WTC11 (cell line): ENCODE results near the gene DDIAS. TPM values are rescaled to one million over a fixed set of nuclear protein-coding genes. Genes with fewer than 3 reads are reported as not detected.

Experiments
- ATAC-seq: fragments of 200-7000 bp; cut with Tn5 transposase; 2 replicates; pipeline ENCODE4 v1.10.0; 2021; ENCODE audit warnings: mild to moderate bottlenecking, moderate library complexity
- CTCF ChIA-PET: fragments of 300-600 bp; sonication (Branson Sonifier 250); formaldehyde crosslinking; loops from one replicate; lab custom pipeline; 2021; ENCODE audit warnings: antibody characterized with exemption; lab: Charles Lee
- POLR2A ChIA-PET: fragments of 350-600 bp; sonication (Branson Sonifier 250); formaldehyde crosslinking; loops from one replicate; lab custom pipeline; 2021; ENCODE audit warnings: antibody characterized with exemption; lab: Charles Lee
- DNase-seq: peaks from one replicate; pipeline ENCODE4 v3.0.0; 2021; ENCODE audit warnings: low spot score
- H3K27ac Mint-ChIP-seq: 2 replicates; pipeline ENCODE4 v1.8.0; 2021; ENCODE audit warnings: mixed read lengths
- H3K27me3 Mint-ChIP-seq: 2 replicates; pipeline ENCODE4 v1.8.0; 2021; ENCODE audit warnings: low read depth, mild to moderate bottlenecking, moderate library complexity, mixed read lengths
- H3K36me3 Mint-ChIP-seq: 2 replicates; pipeline ENCODE4 v1.8.0; 2021; ENCODE audit warnings: mixed read lengths
- H3K4me1 Mint-ChIP-seq: 2 replicates; pipeline ENCODE4 v1.8.0; 2022; ENCODE audit warnings: mixed read lengths
- H3K4me3 Mint-ChIP-seq: 2 replicates; pipeline ENCODE4 v1.8.0; 2021; ENCODE audit warnings: mild to moderate bottlenecking, moderate library complexity, mixed read lengths
- H3K9me3 Mint-ChIP-seq: 2 replicates; pipeline ENCODE4 v1.8.0; 2021; ENCODE audit warnings: mixed read lengths
- CBFB ChIP-seq: sonication (generic); formaldehyde crosslinking; IDR thresholded peaks from 2 replicates; pipeline ENCODE4 v1.8.1; 2022; ENCODE audit warnings: mild to moderate bottlenecking, low read depth, missing genetic modification reagents
- CREB1 ChIP-seq: sonication (generic); formaldehyde crosslinking; IDR thresholded peaks from 2 replicates; pipeline ENCODE4 v1.8.0; 2023; ENCODE audit warnings: mild to moderate bottlenecking, missing genetic modification reagents
- CREM ChIP-seq: sonication (generic); formaldehyde crosslinking; IDR thresholded peaks from 2 replicates; pipeline ENCODE4 v1.8.1; 2022; ENCODE audit warnings: mild to moderate bottlenecking, missing genetic modification reagents, moderate library complexity
- ETV6 ChIP-seq: sonication (generic); formaldehyde crosslinking; IDR thresholded peaks from 2 replicates; pipeline ENCODE4 v1.8.1; 2022; ENCODE audit warnings: mild to moderate bottlenecking, missing genetic modification reagents
- GABPB1 ChIP-seq: sonication (generic); formaldehyde crosslinking; IDR thresholded peaks from 2 replicates; pipeline ENCODE4 v1.8.1; 2023; ENCODE audit warnings: mild to moderate bottlenecking, missing genetic modification reagents
- IRF2 ChIP-seq: sonication (generic); formaldehyde crosslinking; IDR thresholded peaks from 2 replicates; pipeline ENCODE4 v1.8.0; 2022; ENCODE audit warnings: low read depth, missing genetic modification reagents, borderline replicate concordance
- JAZF1 ChIP-seq: fragments of 250-450 bp; sonication (Bioruptor Pico); IDR thresholded peaks from 2 replicates; pipeline ENCODE4 v1.9.0; 2021; ENCODE audit warnings: moderate library complexity, mild to moderate bottlenecking, inconsistent platforms
- KAT7 ChIP-seq: sonication (generic); formaldehyde crosslinking; IDR thresholded peaks from 2 replicates; pipeline ENCODE4 v1.8.1; 2023; ENCODE audit warnings: missing genetic modification reagents, mild to moderate bottlenecking, borderline replicate concordance
- NR1H2 ChIP-seq: sonication (generic); formaldehyde crosslinking; IDR thresholded peaks from 2 replicates; pipeline ENCODE4 v1.9.0; 2021; ENCODE audit warnings: mild to moderate bottlenecking, moderate library complexity, missing genetic modification reagents
- RORB ChIP-seq: fragments of 250-450 bp; sonication (Bioruptor Pico); IDR thresholded peaks from 2 replicates; pipeline ENCODE4 v1.9.0; 2021; ENCODE audit warnings: mild to moderate bottlenecking
- SMAD3 ChIP-seq: sonication (generic); formaldehyde crosslinking; IDR thresholded peaks from 2 replicates; pipeline ENCODE4 v1.8.0; 2022; ENCODE audit warnings: missing genetic modification reagents, mild to moderate bottlenecking, borderline replicate concordance
- SMAD4 ChIP-seq: sonication (generic); formaldehyde crosslinking; IDR thresholded peaks from 2 replicates; pipeline ENCODE4 v1.8.0; 2022; ENCODE audit warnings: mild to moderate bottlenecking, missing genetic modification reagents
- SP1 ChIP-seq: sonication (generic); formaldehyde crosslinking; conservative IDR thresholded peaks from 2 replicates; pipeline ENCODE4 v1.8.1; 2022; ENCODE audit warnings: missing genetic modification reagents
- ZNF423 ChIP-seq: fragments of 250-450 bp; sonication (Bioruptor Pico); IDR thresholded peaks from 2 replicates; pipeline ENCODE4 v2.1.2; 2022; ENCODE audit warnings: mild to moderate bottlenecking, moderate library complexity
- total RNA-seq: library from RNA; stranded (reverse); gene quantifications from 3 replicates; pipeline ENCODE4 v1.2.3, GENCODE V29; 2021
- TF ChIP-seq, protein P1 (sequence below): sonication (generic); formaldehyde crosslinking; IDR thresholded peaks from 2 replicates; pipeline ENCODE4 v1.8.1; 2023; ENCODE audit warnings: mild to moderate bottlenecking, missing genetic modification reagents
- TF ChIP-seq, protein P2 (sequence below): sonication (generic); formaldehyde crosslinking; conservative IDR thresholded peaks from 2 replicates; pipeline ENCODE4 v1.8.1; 2023; ENCODE audit warnings: mild to moderate bottlenecking, low read depth, missing genetic modification reagents, moderate library complexity
- TF ChIP-seq, protein P3 (sequence below): sonication (generic); formaldehyde crosslinking; IDR thresholded peaks from 2 replicates; pipeline ENCODE4 v1.8.0; 2023; ENCODE audit warnings: missing genetic modification reagents, mild to moderate bottlenecking, borderline replicate concordance
- TF ChIP-seq, protein P4 (sequence below): fragments of 250-450 bp; sonication (Bioruptor Pico); IDR thresholded peaks from 2 replicates; pipeline ENCODE4 v1.9.0; 2021; ENCODE audit warnings: mild to moderate bottlenecking
- TF ChIP-seq, protein P5 (sequence below): sonication (generic); formaldehyde crosslinking; IDR thresholded peaks from 2 replicates; pipeline ENCODE4 v1.8.1; 2023; ENCODE audit warnings: mild to moderate bottlenecking, missing genetic modification reagents
- TF ChIP-seq, protein P6 (sequence below): sonication (generic); formaldehyde crosslinking; IDR thresholded peaks from 2 replicates; pipeline ENCODE4 v1.8.1; 2022; ENCODE audit warnings: mild to moderate bottlenecking, missing genetic modification reagents, moderate library complexity, borderline replicate concordance
- TF ChIP-seq, protein P7 (sequence below): fragments of 200-600 bp; IDR thresholded peaks from 2 replicates; pipeline ENCODE4 v1.8.0; 2022; ENCODE audit warnings: antibody characterized with exemption

Gene DDIAS
- total RNA-seq, 1 experiment from 2014 or later: 28.7 TPM

DNA sequence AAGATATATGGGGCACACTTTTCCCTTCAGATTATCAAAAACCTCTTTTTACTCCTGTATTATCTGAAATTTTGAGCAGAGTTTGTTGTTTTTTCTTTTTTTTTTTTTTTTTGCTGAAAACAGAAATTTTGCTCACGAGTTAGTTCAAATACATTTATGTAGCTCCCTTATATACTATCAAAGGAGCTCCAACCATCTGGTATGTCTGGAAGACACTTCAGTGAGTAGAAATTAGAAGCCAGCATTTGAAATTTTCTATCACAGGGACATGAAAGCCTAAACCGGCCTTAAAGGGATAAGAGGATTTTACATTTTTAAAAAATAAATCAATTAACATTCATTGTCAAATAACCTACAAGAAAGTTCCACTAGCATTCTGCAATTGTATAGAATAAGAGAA is 73.3 kb downstream of the DDIAS start (continued):
- no peak for TF ChIP-seq NR1H2 (CRISPR knock-in tag)
- TF ChIP-seq, protein P1, sequence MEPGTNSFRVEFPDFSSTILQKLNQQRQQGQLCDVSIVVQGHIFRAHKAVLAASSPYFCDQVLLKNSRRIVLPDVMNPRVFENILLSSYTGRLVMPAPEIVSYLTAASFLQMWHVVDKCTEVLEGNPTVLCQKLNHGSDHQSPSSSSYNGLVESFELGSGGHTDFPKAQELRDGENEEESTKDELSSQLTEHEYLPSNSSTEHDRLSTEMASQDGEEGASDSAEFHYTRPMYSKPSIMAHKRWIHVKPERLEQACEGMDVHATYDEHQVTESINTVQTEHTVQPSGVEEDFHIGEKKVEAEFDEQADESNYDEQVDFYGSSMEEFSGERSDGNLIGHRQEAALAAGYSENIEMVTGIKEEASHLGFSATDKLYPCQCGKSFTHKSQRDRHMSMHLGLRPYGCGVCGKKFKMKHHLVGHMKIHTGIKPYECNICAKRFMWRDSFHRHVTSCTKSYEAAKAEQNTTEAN: no peak
- TF ChIP-seq SP1 (CRISPR knock-in tag): no peak
- TF ChIP-seq JAZF1 (CRISPR knock-in tag): no peak
- TF ChIP-seq, protein P2, sequence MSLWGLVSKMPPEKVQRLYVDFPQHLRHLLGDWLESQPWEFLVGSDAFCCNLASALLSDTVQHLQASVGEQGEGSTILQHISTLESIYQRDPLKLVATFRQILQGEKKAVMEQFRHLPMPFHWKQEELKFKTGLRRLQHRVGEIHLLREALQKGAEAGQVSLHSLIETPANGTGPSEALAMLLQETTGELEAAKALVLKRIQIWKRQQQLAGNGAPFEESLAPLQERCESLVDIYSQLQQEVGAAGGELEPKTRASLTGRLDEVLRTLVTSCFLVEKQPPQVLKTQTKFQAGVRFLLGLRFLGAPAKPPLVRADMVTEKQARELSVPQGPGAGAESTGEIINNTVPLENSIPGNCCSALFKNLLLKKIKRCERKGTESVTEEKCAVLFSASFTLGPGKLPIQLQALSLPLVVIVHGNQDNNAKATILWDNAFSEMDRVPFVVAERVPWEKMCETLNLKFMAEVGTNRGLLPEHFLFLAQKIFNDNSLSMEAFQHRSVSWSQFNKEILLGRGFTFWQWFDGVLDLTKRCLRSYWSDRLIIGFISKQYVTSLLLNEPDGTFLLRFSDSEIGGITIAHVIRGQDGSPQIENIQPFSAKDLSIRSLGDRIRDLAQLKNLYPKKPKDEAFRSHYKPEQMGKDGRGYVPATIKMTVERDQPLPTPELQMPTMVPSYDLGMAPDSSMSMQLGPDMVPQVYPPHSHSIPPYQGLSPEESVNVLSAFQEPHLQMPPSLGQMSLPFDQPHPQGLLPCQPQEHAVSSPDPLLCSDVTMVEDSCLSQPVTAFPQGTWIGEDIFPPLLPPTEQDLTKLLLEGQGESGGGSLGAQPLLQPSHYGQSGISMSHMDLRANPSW: no peak
- TF ChIP-seq ETV6 (CRISPR knock-in tag): no peak
- no peak for TF ChIP-seq CREB1 (CRISPR knock-in tag)

DNA sequence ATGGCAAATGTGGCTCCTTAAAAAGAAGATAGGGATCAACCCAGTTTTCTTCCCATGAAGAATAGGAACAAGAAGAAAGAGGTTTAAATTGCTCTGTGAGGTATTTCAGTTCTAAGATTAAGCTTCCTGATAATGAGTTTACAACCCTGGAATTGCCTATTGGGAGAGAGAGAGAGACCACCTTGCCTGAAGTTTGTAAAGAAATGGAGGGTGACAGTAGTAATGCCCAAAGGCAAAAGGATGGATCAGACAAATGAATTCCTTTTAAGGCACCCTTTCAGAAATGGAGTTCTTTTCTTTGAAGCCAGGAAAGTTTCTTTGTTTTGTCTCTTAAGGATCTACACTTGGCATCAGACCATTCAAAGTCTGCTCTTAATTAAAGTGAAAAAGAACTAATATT is 74.3 kb downstream of the DDIAS start:
- no peaks in the 10 kb centered on the region for H3K36me3 Mint-ChIP-seq
- TF ChIP-seq, protein P3, sequence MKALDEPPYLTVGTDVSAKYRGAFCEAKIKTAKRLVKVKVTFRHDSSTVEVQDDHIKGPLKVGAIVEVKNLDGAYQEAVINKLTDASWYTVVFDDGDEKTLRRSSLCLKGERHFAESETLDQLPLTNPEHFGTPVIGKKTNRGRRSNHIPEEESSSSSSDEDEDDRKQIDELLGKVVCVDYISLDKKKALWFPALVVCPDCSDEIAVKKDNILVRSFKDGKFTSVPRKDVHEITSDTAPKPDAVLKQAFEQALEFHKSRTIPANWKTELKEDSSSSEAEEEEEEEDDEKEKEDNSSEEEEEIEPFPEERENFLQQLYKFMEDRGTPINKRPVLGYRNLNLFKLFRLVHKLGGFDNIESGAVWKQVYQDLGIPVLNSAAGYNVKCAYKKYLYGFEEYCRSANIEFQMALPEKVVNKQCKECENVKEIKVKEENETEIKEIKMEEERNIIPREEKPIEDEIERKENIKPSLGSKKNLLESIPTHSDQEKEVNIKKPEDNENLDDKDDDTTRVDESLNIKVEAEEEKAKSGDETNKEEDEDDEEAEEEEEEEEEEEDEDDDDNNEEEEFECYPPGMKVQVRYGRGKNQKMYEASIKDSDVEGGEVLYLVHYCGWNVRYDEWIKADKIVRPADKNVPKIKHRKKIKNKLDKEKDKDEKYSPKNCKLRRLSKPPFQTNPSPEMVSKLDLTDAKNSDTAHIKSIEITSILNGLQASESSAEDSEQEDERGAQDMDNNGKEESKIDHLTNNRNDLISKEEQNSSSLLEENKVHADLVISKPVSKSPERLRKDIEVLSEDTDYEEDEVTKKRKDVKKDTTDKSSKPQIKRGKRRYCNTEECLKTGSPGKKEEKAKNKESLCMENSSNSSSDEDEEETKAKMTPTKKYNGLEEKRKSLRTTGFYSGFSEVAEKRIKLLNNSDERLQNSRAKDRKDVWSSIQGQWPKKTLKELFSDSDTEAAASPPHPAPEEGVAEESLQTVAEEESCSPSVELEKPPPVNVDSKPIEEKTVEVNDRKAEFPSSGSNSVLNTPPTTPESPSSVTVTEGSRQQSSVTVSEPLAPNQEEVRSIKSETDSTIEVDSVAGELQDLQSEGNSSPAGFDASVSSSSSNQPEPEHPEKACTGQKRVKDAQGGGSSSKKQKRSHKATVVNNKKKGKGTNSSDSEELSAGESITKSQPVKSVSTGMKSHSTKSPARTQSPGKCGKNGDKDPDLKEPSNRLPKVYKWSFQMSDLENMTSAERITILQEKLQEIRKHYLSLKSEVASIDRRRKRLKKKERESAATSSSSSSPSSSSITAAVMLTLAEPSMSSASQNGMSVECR (CRISPR knock-in tag): no peak
- TF ChIP-seq, protein P4, sequence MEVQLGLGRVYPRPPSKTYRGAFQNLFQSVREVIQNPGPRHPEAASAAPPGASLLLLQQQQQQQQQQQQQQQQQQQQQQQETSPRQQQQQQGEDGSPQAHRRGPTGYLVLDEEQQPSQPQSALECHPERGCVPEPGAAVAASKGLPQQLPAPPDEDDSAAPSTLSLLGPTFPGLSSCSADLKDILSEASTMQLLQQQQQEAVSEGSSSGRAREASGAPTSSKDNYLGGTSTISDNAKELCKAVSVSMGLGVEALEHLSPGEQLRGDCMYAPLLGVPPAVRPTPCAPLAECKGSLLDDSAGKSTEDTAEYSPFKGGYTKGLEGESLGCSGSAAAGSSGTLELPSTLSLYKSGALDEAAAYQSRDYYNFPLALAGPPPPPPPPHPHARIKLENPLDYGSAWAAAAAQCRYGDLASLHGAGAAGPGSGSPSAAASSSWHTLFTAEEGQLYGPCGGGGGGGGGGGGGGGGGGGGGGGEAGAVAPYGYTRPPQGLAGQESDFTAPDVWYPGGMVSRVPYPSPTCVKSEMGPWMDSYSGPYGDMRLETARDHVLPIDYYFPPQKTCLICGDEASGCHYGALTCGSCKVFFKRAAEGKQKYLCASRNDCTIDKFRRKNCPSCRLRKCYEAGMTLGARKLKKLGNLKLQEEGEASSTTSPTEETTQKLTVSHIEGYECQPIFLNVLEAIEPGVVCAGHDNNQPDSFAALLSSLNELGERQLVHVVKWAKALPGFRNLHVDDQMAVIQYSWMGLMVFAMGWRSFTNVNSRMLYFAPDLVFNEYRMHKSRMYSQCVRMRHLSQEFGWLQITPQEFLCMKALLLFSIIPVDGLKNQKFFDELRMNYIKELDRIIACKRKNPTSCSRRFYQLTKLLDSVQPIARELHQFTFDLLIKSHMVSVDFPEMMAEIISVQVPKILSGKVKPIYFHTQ (CRISPR knock-in tag): no peak
- TF ChIP-seq, protein P5, sequence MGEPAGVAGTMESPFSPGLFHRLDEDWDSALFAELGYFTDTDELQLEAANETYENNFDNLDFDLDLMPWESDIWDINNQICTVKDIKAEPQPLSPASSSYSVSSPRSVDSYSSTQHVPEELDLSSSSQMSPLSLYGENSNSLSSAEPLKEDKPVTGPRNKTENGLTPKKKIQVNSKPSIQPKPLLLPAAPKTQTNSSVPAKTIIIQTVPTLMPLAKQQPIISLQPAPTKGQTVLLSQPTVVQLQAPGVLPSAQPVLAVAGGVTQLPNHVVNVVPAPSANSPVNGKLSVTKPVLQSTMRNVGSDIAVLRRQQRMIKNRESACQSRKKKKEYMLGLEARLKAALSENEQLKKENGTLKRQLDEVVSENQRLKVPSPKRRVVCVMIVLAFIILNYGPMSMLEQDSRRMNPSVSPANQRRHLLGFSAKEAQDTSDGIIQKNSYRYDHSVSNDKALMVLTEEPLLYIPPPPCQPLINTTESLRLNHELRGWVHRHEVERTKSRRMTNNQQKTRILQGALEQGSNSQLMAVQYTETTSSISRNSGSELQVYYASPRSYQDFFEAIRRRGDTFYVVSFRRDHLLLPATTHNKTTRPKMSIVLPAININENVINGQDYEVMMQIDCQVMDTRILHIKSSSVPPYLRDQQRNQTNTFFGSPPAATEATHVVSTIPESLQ (CRISPR knock-in tag): no peak
- TF ChIP-seq SMAD4 (CRISPR knock-in tag) (no peak), NR1H2 (CRISPR knock-in tag) (no peak), CREM (CRISPR knock-in tag) (no peak), KAT7 (CRISPR knock-in tag) (no peak), IRF2 (CRISPR knock-in tag) (no peak), CBFB (no peak), SMAD3 (CRISPR knock-in tag) (no peak), RORB (CRISPR knock-in tag) (no peak), GABPB1 (no peak), ZNF423 (CRISPR knock-in tag) (no peak)
- TF ChIP-seq, protein P6, sequence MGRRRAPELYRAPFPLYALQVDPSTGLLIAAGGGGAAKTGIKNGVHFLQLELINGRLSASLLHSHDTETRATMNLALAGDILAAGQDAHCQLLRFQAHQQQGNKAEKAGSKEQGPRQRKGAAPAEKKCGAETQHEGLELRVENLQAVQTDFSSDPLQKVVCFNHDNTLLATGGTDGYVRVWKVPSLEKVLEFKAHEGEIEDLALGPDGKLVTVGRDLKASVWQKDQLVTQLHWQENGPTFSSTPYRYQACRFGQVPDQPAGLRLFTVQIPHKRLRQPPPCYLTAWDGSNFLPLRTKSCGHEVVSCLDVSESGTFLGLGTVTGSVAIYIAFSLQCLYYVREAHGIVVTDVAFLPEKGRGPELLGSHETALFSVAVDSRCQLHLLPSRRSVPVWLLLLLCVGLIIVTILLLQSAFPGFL (CRISPR knock-in tag): no peak
- TF ChIP-seq, protein P7, sequence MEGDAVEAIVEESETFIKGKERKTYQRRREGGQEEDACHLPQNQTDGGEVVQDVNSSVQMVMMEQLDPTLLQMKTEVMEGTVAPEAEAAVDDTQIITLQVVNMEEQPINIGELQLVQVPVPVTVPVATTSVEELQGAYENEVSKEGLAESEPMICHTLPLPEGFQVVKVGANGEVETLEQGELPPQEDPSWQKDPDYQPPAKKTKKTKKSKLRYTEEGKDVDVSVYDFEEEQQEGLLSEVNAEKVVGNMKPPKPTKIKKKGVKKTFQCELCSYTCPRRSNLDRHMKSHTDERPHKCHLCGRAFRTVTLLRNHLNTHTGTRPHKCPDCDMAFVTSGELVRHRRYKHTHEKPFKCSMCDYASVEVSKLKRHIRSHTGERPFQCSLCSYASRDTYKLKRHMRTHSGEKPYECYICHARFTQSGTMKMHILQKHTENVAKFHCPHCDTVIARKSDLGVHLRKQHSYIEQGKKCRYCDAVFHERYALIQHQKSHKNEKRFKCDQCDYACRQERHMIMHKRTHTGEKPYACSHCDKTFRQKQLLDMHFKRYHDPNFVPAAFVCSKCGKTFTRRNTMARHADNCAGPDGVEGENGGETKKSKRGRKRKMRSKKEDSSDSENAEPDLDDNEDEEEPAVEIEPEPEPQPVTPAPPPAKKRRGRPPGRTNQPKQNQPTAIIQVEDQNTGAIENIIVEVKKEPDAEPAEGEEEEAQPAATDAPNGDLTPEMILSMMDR: no peak

More for the DNA sequence above, 74.3 kb downstream of the DDIAS start:
- H3K9me3 Mint-ChIP-seq: no peaks in the 10 kb centered on the region
- H3K4me1 Mint-ChIP-seq: no peaks in the 10 kb centered on the region
- no peak overlapping the region for H3K4me3 Mint-ChIP-seq
- H3K27ac Mint-ChIP-seq: no peak overlapping the region; the same call in 1 of the 2 replicates
- no peaks in the 10 kb centered on the region for H3K27me3 Mint-ChIP-seq
- DNase-seq (no peak), ATAC-seq (no peak)
- ChIA-PET POLR2A (no interaction called here), CTCF (no interaction called here)
